SU-DHL-6 (cell line): Measurements from ENCODE around the gene DLL4.

ENCODE experiments used
- H2AFZ ChIP-seq: fragments of 200-600 bp; sonication (generic); 2 replicates; pipeline ENCODE4 v1.6.1; 2014; ENCODE audit warnings: low read depth, mild to moderate bottlenecking, moderate library complexity, mixed read lengths, antibody characterized with exemption, low read length; ENCODE audit not compliant: severe bottlenecking
- H3F3A ChIP-seq: fragments of 200-600 bp; shearing (Covaris generic); 2 replicates; pipeline ENCODE4 v1.6.0; 2016; ENCODE audit warnings: antibody characterized with exemption, mild to moderate bottlenecking; ENCODE audit not compliant: insufficient read depth
- H3K27ac ChIP-seq: fragments of 200-600 bp; sonication (generic); 2 replicates; pipeline ENCODE4 v1.5.1; 2016; ENCODE audit warnings: low read depth, mild to moderate bottlenecking, low read length, moderate library complexity, mixed read lengths
- H3K27me3 ChIP-seq: fragments of 200-600 bp; sonication (generic), shearing (Covaris generic); 2 replicates; pipeline ENCODE4 v1.6.0; 2014; ENCODE audit warnings: mild to moderate bottlenecking, low read length
- H3K36me3 ChIP-seq: fragments of 200-600 bp; sonication (generic); 2 replicates; pipeline ENCODE4 v1.6.1; 2014; ENCODE audit warnings: mild to moderate bottlenecking, low read length, mixed read lengths
- H3K4me2 ChIP-seq: fragments of 300-600, 200-600 bp; shearing (Covaris generic), sonication (generic); 2 replicates; pipeline ENCODE4 v1.6.0; 2014; ENCODE audit warnings: low read length, low read depth, mild to moderate bottlenecking; ENCODE audit not compliant: poor library complexity, severe bottlenecking
- H3K4me3 ChIP-seq: fragments of 200-600 bp; sonication (generic); 2 replicates; pipeline ENCODE4 v1.5.1; 2014; ENCODE audit warnings: antibody characterized with exemption, low read length, mild to moderate bottlenecking, mixed read lengths; ENCODE audit not compliant: insufficient read depth, poor library complexity, severe bottlenecking
- H3K79me2 ChIP-seq: fragments of 200-600 bp; sonication (generic); 2 replicates; pipeline ENCODE4 v1.6.1; 2014; ENCODE audit warnings: mild to moderate bottlenecking, low read length, moderate library complexity; ENCODE audit not compliant: insufficient read depth
- H3K9ac ChIP-seq: fragments of 200-600 bp; sonication (generic); 2 replicates; pipeline ENCODE4 v1.7.0; 2014; ENCODE audit warnings: mild to moderate bottlenecking, low read length
- H3K9me2 ChIP-seq: fragments of 200-600 bp; sonication (generic); replicated peaks from 2 replicates; pipeline ENCODE4 v1.6.1; 2014; ENCODE audit warnings: low read length; ENCODE audit not compliant: insufficient read depth
- H3K9me3 ChIP-seq: fragments of 200-600 bp; sonication (generic); 2 replicates; pipeline ENCODE4 v1.6.1; 2014; ENCODE audit warnings: low read length, mixed read lengths; ENCODE audit not compliant: insufficient read depth
- H4K20me1 ChIP-seq: fragments of 200-600 bp; sonication (generic); 2 replicates; pipeline ENCODE4 v1.6.1; 2014; ENCODE audit warnings: low read depth, mild to moderate bottlenecking, antibody characterized with exemption, low read length, moderate library complexity, mixed read lengths
- EZH2phosphoT487 ChIP-seq: fragments of 200-600 bp; sonication (generic), shearing (Covaris generic); conservative IDR thresholded peaks from 2 replicates; pipeline ENCODE4 v1.6.1; 2018; ENCODE audit warnings: mild to moderate bottlenecking, antibody characterized with exemption, low read length, moderate library complexity, mixed read lengths
- TF ChIP-seq, protein P1 (sequence below): fragments of 200-600 bp; sonication (generic); IDR thresholded peaks from one replicate; pipeline ENCODE4 v1.5.1; 2017; ENCODE audit warnings: antibody characterized with exemption, mild to moderate bottlenecking, low read length, moderate library complexity; ENCODE audit not compliant: insufficient read depth, poor library complexity, severe bottlenecking

DLL4 gene

DNA sequence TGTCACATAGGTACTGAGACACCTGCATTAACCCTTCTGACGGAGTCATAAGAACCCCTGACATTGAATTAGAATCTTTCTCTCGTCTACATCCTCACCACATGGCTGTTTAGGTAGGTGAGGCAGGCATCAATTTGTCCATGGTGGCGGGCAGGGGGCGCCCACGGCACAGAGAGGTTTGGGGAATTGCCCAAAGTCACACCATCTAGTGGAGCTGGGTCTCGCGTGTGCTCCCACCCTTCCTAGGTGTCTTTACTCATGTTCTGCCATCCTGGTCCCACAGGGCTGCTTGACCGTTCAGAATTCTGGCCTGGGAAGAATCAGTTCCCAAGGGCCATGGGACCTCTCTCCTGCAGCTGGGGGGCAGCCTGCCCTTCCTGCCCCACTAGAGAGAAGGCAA, 14.7 kb upstream of the DLL4 start:
- H3K79me2 ChIP-seq: no peaks in the 10 kb centered on the region
- no peaks in the 10 kb centered on the region for H3K9me2 ChIP-seq
- TF ChIP-seq, protein P1, sequence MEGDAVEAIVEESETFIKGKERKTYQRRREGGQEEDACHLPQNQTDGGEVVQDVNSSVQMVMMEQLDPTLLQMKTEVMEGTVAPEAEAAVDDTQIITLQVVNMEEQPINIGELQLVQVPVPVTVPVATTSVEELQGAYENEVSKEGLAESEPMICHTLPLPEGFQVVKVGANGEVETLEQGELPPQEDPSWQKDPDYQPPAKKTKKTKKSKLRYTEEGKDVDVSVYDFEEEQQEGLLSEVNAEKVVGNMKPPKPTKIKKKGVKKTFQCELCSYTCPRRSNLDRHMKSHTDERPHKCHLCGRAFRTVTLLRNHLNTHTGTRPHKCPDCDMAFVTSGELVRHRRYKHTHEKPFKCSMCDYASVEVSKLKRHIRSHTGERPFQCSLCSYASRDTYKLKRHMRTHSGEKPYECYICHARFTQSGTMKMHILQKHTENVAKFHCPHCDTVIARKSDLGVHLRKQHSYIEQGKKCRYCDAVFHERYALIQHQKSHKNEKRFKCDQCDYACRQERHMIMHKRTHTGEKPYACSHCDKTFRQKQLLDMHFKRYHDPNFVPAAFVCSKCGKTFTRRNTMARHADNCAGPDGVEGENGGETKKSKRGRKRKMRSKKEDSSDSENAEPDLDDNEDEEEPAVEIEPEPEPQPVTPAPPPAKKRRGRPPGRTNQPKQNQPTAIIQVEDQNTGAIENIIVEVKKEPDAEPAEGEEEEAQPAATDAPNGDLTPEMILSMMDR: peak; percentile 58
- no peak for TF ChIP-seq EZH2phosphoT487
- no peaks in the 10 kb centered on the region for H3F3A ChIP-seq
- H3K9me3 ChIP-seq: no peaks in the 10 kb centered on the region
- no peak overlapping the region for H2AFZ ChIP-seq
- no peaks in the 10 kb centered on the region for H3K36me3 ChIP-seq
- H4K20me1 ChIP-seq: no peaks in the 10 kb centered on the region
- H3K9ac ChIP-seq: no peak overlapping the region
- no peak overlapping the region for H3K4me3 ChIP-seq
- H3K4me2 ChIP-seq: no peak overlapping the region
- no peaks in the 10 kb centered on the region for H3K27me3 ChIP-seq
- no peak overlapping the region for H3K27ac ChIP-seq

DNA sequence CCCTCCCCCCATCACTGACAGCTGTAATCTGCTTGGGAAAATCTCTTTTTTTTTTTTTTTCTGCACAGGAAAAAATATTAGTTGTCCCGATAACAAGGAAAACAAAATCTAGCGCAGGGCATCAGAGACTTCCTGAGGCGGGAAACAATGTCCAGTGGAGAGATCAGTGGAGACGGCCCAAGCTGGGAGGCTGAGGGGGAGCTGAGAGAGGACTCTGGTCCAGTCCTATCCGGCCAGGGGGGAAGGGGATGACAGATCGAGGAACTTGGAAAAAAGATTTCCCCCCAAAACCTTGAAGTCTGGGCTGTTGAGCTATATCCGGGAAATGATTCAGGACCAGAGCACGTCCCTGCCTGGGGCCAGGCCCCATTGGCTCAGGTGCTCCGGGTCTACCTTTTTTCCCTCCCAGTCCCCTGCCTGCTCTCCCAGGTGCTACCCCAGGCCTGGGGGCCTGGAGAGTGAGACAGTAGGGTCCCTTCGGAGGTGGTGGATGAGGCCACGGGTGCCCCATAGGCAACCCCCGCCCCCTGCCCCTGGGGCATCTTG, 14.0 kb upstream of the DLL4 start:
- TF ChIP-seq, protein P1: no peak
- Histone ChIP-seq H3K9me2 (no peaks in the 10 kb centered on the region), H3F3A (no peaks in the 10 kb centered on the region), H3K79me2 (no peaks in the 10 kb centered on the region), H3K4me3 (no peak overlapping the region), H3K27ac (no peak overlapping the region), H2AFZ (no peak overlapping the region), H3K9me3 (no peaks in the 10 kb centered on the region), H3K27me3 (no peaks in the 10 kb centered on the region), H3K36me3 (no peaks in the 10 kb centered on the region), H3K9ac (no peak overlapping the region), H4K20me1 (no peaks in the 10 kb centered on the region), H3K4me2 (no peak overlapping the region)

DNA sequence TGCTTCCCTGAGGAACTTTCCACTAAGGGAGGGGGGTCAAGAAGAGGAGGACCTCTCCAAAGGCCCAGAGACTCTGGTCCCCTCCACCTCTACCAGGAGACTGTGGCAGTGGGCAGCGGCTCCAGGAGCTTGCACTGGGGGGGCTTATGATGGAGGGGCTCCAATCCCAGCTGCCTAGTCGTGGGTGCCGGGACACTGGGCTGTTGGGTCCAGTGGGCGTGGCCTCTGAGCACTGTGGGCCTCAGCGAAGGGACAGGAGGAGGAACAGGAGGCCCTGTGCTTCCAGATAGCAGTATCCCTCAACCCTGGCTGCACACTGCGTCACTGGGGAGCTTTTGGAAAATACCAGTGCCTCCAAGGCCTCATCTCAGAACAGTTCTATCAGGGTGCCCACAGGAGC, 13.5 kb upstream of the DLL4 start:
- Histone ChIP-seq H3K9ac (no peak overlapping the region), H3K9me2 (no peaks in the 10 kb centered on the region), H3K4me3 (no peak overlapping the region), H3K79me2 (no peaks in the 10 kb centered on the region), H4K20me1 (no peaks in the 10 kb centered on the region), H3K9me3 (no peaks in the 10 kb centered on the region), H3K27me3 (no peaks in the 10 kb centered on the region), H3F3A (no peaks in the 10 kb centered on the region), H3K36me3 (no peaks in the 10 kb centered on the region), H2AFZ (no peak overlapping the region), H3K4me2 (no peak overlapping the region), H3K27ac (no peak overlapping the region)
- TF ChIP-seq EZH2phosphoT487: no peak
- TF ChIP-seq, protein P1: no peak
